ENCODE data around the gene MMRN2.
"Not testable (repeated sequence)": the region's sequence is repeated elsewhere in the genome, so short reads cannot be mapped to it uniquely, and the experiment has no call there.

MMRN2 gene

DNA sequence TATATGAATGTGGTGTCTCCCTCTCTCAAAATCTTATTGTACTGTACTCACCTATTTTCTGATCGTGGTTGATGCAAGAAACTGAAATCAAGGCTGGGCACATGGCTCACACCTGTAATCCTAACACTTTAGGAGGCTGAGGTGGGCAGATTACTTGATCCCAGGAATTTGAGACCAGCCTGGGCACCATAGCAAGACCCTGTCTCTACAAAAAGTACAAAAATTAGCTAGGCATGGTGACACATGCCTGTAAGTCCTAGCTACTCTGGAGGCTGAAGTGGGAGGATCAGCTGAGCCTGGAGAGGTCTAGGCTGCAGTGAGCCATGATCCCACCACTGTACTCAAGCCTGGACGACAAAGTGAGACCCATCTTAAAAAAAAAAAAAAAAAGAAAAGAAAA is 16.0 kb downstream of the MMRN2 start:
- DNase-seq (ENCODE audit: low read depth, low spot score), result no peak

DNA sequence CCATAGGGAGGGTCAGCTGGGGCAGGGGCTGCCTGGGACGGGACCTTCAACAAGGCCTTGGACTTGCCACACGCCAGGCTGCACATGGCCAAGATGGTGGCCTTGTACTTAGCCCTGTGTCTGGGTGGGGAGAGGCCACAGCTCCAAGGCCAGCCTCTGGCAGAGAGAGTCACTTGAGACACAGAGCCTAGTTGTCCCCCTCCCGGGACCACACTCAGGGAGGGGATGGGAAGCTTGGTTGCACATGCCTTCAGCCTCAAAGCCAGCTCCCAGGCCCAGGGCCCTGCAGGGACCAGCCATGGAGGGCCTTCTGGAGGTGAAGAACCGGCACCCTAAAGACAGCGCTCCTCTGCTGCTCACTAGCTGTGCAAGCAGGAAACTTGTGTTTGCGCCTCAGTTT is 16.7 kb downstream of the MMRN2 start:
- no peak for DNase-seq (ENCODE audit: low read depth, low spot score)

GRCh38 chr10:86940076-86940475 is 17.3 kb downstream of the MMRN2 start:
- DNase-seq (ENCODE audit: low read depth, low spot score), result not testable (repeated sequence)

DNA sequence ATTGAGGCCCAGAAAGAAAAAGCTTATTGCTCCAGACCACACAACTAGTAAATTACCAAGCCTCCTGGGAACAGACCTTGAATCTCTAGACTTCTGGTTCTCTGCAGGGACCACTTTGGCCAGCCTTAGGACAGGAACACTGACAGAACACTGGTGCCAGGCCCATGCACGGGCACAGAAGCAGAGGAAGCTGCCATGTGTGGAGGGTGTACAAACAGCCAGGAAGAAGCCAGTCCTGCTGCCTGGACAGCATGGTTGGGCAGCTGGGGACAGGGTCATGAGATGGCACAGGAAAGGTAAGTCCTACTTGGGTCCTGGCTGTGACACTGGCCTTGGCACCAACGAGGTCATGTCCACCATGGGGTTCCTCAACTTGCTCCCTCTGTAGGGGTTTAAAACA is 19.2 kb downstream of the MMRN2 start:
- no peak for DNase-seq (ENCODE audit: low read depth, low spot score)

- no peak for DNase-seq (ENCODE audit: low read depth, low spot score)
Observed at GRCh38 chr10:86937502-86938154, 19.8 kb downstream of the MMRN2 start.

DNA sequence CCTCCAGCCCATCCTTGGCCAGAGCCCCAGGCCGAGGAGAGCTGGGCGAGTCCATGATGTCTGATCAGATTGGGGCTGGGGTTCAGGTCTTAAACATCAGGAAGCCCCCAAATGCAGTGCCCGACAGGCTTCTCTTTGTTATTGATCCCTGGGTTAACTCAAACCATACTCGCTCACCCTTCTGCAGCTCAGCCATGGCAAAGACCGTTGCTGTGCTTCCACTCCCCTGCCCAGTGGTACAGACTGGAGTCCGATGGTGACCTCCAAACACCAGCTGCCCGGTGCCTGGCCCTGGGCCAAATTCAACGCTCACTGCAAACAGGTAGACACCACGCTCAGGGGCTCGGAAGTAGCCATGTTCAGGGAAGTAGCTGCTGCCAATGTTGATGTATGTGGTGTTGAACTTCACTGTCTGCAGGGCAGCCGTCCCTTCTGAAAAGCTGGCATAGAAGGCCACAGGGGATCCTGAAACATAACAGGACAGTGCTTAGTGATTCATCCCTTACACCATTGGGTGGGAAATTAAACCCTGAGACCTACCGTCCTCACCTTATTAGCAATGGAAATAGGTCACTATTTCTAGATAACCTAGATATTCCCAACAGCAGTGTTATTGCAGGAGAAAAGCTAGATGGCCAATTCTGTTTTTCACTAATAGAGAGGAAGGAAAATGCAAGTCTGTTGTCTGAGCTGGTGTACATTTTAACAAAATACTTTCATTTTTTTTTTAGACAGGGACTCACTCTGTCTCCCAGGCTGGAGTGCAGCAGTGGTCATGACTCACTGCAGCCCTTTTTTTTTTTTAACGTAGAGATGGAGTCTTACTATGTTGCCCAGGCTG is 20.5 kb downstream of the MMRN2 start:
- no peak for DNase-seq (ENCODE audit: low read depth, low spot score)

- DNase-seq (ENCODE audit: low read depth, low spot score), result not testable (repeated sequence)
Observed at GRCh38 chr10:86934162-86934711, 23.2 kb downstream of the MMRN2 start.

- DNase-seq (ENCODE audit: low read depth, low spot score), result no peak
Observed at GRCh38 chr10:86932674-86933073, 24.7 kb downstream of the MMRN2 start.

DNA sequence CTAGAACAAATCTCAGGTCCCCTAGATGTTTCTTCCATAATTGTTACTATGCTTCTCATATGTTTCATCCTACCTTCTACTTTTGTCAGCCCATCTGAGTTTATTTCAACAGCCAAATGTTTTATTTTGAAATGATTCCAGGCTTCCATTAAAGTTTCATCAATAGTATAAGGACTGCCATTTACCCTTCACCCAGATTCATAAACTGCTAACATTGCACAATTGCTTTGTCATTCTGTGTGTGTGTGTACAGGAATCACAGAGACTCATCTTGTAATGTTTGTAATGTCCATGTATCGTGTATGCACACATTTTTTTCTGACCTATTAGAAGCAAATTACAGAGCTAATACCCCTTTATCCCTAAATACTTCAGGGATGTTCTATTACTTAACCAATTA is 25.5 kb downstream of the MMRN2 start:
- DNase-seq (ENCODE audit: low read depth, low spot score), result no peak

DNA sequence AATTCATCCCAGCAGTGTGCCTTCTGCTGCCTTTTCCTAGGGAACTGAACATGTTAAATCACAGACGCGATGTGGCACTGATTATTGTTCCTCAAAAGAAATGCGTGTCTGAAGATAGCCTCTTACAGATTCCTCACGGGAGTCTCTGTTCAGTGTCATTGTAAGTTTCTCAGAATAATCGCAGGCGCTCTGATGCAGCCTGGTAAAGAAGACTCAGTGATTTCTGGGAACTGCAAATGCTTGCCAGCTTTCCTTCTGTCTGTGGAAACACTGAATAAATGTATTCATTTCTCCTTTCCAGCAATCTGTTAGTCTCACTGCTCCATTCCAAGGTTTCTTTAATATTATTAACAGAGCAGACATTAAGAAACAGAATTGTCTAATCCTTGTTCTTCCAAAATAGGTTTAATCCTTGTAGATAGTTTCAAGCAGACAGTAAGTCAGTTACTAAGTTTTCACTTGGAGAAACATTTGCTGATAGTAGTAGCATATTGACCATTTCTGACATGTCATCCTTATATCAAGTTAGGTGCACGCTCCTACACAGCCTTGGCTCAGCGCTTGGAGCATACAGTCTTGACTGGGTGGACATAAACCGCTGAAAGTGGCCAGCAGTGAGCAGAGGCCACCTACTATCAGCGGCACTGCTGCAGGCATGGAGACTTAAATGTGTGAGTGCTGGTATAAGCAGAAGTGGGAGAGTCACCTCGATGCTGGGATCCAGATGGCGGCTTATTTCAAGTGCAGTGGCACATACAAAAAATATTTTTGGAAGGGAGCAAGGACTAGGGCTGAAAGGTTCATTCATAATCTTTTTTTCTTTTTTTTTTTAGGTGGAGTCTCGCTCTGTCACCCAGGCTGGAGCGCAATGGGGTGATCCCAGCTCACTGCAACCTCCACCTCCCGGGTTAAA is 27.7 kb downstream of the MMRN2 start:
- no peak for DNase-seq (ENCODE audit: low read depth, low spot score)

DNA sequence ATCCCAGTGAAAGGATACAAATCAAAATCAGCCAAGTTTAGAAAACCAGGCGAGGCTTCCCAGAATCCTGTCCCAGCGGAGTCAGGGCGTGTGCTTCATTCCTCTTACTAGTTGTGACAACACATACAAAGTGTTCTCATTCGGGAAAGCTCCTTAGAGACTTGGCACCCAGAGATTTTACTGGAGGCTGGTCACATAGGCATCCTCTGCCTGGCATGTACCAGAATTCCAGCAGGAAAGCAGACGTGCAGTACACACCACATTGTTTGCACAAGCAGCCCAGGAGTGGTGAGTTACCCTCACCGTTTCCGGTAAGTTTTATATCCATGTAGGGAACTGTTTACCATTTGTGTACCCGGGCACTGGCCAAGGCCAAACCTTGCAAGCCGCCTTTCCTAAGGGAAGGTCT is 34.9 kb downstream of the MMRN2 start:
- DNase-seq (ENCODE audit: low read depth, low spot score), result no peak

DNA sequence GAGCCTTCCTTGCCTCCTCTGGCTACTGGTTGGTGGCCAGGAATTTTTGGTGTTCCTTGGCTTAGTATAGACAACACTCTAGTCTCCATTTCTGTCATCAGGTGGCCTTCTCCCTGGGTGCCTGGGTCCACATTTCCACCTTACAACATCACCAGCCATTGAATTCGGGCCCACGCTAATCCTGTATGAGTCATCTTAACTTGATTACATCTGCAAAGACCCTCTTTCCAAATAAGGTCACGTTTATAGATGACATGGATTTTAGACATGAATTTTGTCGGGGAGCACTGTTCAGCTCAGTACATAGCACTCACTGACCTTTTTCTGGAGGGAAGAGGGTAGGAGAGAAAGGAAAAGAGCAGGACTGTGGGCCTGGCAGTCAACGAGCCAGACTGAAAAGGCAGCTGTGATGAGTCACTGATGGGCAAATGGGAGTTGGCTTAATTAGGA is 39.4 kb downstream of the MMRN2 start:
- no peak for DNase-seq (ENCODE audit: low read depth, low spot score)

GRCh38 chr10:86914734-86915133 is 42.7 kb downstream of the MMRN2 start:
- no peak for DNase-seq (ENCODE audit: low read depth, low spot score)

DNA sequence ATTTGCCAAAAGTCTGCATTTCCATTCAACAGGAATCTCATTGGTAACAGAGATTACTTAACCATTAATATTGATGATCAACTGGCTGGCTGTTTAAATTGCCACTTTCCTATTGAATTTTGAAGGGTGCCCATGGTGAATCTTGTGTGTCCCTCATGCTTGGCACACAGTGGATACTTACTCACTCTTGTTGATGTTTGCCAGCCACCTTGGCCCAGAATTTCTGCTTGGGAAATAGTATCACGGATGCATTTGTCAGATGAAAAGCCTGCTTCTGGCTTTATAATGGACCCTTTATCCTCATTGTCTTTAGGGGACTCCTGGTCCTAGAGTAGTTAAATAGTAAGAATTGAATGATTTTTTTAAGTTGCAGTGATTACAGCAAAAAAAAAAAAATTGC is 52.0 kb downstream of the MMRN2 start:
- no peak for DNase-seq (ENCODE audit: low read depth, low spot score)

GRCh38 chr10:86904600-86904999 is 52.8 kb downstream of the MMRN2 start:
- no peak for DNase-seq (ENCODE audit: low read depth, low spot score)

- no peak for DNase-seq (ENCODE audit: low read depth, low spot score)
Observed at GRCh38 chr10:86900955-86901354, 56.5 kb downstream of the MMRN2 start.

DNA sequence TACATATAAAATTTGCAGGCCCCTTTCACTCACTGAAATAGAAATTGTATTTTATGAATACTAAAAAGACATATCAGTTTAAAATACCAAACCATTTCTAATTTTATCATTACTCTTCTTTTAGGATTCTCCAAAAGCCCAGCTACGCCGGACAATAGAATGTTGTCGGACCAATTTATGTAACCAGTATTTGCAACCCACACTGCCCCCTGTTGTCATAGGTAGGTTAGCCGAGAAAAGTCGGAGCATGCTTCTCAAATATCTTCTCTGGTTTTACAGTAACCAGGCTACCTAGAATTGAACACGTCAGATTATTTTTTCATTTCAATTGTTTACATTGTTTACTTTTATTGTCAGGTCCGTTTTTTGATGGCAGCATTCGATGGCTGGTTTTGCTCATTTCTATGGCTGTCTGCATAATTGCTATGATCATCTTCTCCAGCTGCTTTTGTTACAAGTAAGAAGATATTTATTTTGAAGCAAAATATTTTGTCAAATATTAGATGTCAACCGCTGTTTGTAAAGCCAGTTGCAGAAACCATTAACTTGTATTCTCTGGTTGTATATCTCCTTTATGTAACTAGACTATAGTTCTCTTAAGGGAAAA is 57.6 kb downstream of the MMRN2 start:
- peak; percentile 67 for DNase-seq (ENCODE audit: low read depth, low spot score)

GRCh38 chr10:86899132-86899531 is 58.3 kb downstream of the MMRN2 start:
- DNase-seq (ENCODE audit: low read depth, low spot score), result no peak

- DNase-seq (ENCODE audit: low read depth, low spot score), result no peak
Observed at GRCh38 chr10:86898511-86898910, 58.9 kb downstream of the MMRN2 start.

- DNase-seq (ENCODE audit: low read depth, low spot score), result no peak
Observed at GRCh38 chr10:86889997-86890396, 67.4 kb downstream of the MMRN2 start.

Measured in smooth muscle cell of the brain vasculature (primary cell).